Measurements from ENCODE around the gene ANXA2.

The ANXA2 gene

GRCh38 chr15:60363903-60364611 lies 33.7 kb downstream of the ANXA2 start:
- DNase-seq: no peak

GRCh38 chr15:60363087-60363549 lies 34.7 kb downstream of the ANXA2 start:
- no peak for DNase-seq

- no peak for DNase-seq
Measured at GRCh38 chr15:60362321-60363086, 35.3 kb downstream of the ANXA2 start.

- DNase-seq: peak; percentile 7
Measured at GRCh38 chr15:60359738-60360137, 38.0 kb downstream of the ANXA2 start.

- no peak for DNase-seq
Measured at GRCh38 chr15:60358935-60359682, 38.7 kb downstream of the ANXA2 start.

- DNase-seq: no peak
Measured at GRCh38 chr15:60356832-60357231, 41.0 kb downstream of the ANXA2 start.

- no peak for DNase-seq
Measured at GRCh38 chr15:60355148-60355857, 42.5 kb downstream of the ANXA2 start.

- no peak for DNase-seq
Measured at GRCh38 chr15:60353245-60353920, 44.4 kb downstream of the ANXA2 start.

- DNase-seq: no peak
Measured at GRCh38 chr15:60352525-60352924, 45.3 kb downstream of the ANXA2 start.

- DNase-seq: no peak
Measured at GRCh38 chr15:60351066-60351465, 46.7 kb downstream of the ANXA2 start.

- no peak for DNase-seq
Measured at GRCh38 chr15:60350108-60350507, 47.7 kb downstream of the ANXA2 start.

- no peak for DNase-seq
Measured at GRCh38 chr15:60349589-60349988, 48.2 kb downstream of the ANXA2 start.

GRCh38 chr15:60347480-60348049 lies 50.2 kb downstream of the ANXA2 start:
- no peak for DNase-seq

- no peak for DNase-seq
Measured at GRCh38 chr15:60346653-60347052, 51.1 kb downstream of the ANXA2 start.

GRCh38 chr15:60346077-60346476 lies 51.7 kb downstream of the ANXA2 start:
- no peak for DNase-seq

GRCh38 chr15:60345598-60345997 lies 52.2 kb downstream of the ANXA2 start:
- no peak for DNase-seq

GRCh38 chr15:60344987-60345386 lies 52.8 kb downstream of the ANXA2 start:
- no peak for DNase-seq

GRCh38 chr15:60344461-60344860 lies 53.3 kb downstream of the ANXA2 start:
- DNase-seq: no peak

- no peak for DNase-seq
Measured at GRCh38 chr15:60343221-60343970, 54.4 kb downstream of the ANXA2 start.

GRCh38 chr15:60340207-60340921 lies 57.4 kb downstream of the ANXA2 start:
- no peak for DNase-seq
